A549 (cell line): ENCODE results near the gene CLK2.

Experiments
- CBX8 ChIP-seq: fragments of 200-600 bp; sonication (generic); IDR thresholded peaks from 2 replicates; pipeline ENCODE4 v1.6.1; 2016
- KDM1A ChIP-seq: fragments of 200-600 bp; sonication (generic); IDR thresholded peaks from 2 replicates; pipeline ENCODE4 v1.6.1; 2016; ENCODE audit warnings: low read depth, mild to moderate bottlenecking

GRCh38 chr1:155260276-155260675 lies 13.0 kb downstream of the CLK2 start:
- TF ChIP-seq CBX8 (no peak), KDM1A (no peak)
